HG02571 (cell line): ENCODE data around the gene LMX1B.

ENCODE experiments used
- ATAC-seq: cut with Tn5 transposase; IDR thresholded peaks from one replicate; pipeline ENCODE4 v1.9.1; 2021; ENCODE audit warnings: mild to moderate bottlenecking, moderate library complexity; ENCODE audit not compliant: unreplicated experiment

Gene LMX1B

DNA sequence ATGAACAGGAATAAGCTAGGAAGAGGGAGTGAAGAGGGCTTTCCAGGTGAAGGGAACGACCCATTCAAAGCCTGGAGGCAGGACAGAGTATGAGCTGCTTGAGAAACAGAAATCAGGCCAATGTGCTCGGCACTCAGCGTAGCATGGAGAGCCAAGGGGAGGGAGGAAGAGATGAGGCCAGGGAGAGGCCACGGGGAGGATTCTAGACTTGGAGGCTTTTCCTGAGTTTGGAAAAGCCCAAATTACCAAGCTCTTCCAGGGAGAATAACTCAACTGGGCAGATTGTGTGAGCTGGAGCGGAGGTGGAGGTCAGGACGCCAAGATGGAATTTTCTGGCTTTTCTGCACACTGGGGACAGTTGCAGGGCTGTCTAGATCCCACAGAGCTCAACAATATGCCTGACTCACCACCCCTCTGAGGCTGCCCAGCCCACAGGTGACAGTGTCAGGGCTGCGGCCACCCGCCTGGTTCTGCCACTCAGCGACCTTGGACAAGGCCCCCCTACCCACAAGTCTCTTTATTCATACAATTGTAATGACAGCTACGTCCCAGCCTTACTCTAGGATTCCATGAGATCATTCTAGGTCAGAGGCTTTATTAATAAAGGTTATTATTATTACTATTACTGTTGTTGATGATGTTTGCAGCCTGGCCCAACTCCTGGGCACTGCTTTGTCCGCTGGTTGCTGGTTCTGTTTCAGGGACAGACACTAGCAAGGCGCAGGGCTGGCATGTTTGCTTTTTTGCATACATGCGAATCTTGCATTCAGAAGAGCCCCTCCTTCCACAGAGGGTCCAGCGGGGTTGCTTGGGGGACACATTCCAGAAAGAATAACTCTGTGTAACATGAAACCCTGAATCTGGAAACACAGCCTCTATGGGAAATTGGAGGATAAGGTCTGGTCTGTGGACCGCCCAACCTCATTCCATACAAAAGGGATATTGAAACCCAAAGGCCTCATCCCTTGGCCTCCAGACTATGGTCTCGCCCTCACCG lies 9.4 kb upstream of the LMX1B start:
- no peak for ATAC-seq

DNA sequence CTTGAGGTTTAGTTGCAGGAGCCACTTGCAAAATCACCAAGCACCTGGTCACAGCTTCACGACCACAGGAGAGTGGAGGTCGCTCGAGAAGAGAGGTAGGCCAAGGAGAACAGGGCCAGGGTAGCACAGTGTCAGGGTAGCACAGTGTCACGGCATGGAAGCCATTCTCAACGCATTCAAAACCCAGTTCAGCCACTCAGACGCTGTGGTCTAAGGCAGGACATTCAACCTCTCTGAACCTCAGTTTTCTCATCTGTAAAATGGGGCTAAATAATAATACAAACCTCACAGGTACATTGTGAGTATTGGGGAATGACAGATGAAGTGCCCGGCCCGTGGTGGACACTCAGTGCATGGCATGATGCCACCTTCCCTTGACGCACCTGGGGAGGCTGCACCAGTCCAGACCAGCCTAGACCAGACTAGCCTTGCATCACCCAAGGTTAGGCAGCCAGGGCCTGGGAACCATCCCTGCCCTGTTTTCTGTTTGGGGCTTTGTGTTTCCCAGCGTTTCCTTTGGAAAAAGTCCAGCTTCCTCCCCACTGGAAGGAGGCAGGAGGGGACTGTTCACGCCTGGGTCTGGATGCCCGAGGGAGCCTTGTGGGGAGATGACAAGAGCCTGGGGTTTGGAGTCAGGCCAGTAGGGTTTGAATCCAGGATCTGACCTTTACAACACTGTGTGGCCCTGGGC lies 7.8 kb upstream of the LMX1B start:
- ATAC-seq = no peak

DNA sequence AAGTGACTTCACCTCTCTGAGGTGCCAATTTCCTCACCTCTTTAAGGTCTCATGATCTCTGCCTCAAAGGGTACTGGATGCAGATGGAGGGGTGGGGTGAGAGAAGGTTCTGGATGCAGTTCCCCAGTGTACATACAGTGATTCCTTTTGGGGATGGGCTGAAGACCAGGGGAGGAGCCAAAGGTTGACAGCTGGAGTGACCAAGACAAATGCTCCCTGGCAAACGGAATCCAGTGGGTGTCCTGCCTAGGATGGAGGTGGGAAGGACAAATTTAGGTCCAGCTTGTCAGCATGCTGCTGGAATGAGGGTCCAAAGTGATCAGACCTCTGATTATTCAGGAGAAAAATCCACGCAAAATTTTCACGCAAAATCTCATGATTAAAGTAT lies 7.3 kb upstream of the LMX1B start:
- no peak for ATAC-seq

DNA sequence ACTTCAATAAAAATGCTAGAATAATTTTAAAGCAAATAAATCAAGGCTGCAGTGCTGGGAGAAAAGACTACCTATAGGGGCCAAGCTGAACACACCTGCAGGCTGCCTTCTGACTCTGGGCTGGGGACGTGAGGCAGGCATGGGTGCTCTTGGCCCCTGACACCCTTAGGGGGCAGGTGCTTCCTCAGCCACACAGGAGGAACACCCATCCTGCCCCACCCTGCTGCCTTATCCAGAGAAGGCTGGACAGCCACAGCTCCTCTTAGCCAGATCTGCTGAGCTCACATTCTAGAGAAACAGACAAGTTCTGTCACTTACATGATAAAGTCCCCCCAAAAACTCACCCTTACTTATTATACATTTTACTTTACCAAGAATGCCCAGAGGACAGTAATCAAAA lies 6.6 kb upstream of the LMX1B start:
- no peak for ATAC-seq

DNA sequence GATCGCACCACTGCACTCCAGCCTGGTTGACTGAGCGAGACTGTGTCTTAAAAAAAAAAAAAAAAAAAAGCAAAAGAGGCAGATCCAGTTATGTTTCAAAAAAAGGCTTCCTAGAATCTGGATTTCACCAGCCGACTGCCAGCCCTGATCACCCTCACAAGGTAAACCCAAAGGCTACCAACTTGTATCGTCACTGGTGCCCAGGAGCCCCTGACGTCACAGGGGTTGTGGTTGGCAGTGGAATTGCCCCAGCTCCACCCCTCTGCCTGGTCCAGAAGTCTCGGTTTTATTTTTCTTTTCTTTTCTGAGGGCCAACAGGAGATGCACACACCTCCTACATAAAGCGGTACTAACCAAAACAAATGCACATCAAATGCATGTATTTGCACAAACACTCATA lies 6.0 kb upstream of the LMX1B start:
- no peak for ATAC-seq

DNA sequence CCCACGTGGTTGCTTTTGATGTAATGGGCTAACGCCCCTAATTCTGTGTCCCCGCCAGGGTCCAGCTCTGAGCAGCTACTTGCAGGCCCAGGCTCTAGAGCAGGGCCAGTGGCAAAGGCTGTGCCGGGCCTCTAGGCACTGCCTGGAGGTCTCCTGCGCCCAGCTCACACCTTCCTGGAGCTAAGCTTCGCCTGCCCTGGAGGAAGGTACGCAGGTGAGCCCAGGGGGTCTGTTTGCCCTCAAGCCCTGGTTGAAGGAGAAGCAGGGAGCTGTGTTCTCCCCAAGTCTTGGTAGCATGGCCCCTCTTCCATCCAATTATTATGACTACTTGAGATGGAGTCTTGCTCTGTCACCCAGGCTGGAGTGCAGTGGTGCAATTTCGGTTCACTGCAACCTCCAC lies 5.2 kb upstream of the LMX1B start:
- ATAC-seq = no peak

DNA sequence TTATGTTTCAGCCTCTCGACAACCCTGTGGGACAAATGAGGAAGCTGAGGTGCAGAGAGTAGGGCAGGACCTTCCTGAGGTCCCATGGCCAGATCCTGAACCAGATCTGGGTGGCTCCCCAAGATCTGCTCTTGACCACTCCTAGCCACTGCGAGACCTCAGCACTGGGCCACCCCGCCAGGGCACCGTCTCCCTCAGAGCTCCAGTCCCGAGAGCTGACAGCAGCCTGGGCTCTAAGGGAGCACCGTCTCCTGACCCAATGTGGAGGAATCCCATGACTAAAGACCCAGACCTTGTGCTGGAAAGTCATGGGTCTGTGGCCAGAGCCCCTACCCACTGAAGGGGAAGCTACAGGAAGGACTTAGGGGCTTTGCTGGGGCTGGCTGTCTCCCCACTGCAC lies 4.5 kb upstream of the LMX1B start:
- ATAC-seq = no peak

DNA sequence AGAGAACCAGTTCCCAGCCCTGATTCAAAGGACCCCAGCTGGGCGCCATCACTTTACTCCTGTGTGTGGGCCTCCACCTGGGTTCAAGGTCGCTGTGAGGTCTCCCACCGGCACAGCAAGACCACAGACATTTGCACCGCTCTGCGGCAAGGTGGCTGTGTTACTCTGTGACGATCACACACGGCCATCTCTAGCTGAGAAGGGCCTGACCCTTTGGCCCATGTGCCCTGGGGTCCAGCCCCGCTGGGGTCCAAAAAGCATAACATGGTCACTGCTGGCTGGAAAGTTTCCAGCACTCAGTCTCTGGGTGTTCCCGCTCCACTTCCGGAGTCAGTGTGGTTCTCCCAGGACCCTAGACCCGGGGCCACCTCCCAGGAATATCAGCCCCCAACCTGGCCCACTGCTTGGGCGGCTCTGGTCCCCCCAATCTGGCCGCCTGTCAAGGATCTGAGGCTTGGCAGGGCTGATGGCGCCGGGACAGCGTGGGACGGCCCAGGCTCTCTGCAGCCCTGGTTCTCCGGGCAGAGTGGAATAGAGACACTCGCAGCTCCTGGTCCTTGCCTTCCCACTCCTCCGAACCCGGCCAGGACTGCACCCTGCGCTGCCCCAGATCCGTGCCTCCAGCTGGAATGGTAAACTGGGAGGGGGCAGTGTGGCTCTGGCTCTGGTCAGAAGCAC lies 3.9 kb upstream of the LMX1B start:
- no peak for ATAC-seq

DNA sequence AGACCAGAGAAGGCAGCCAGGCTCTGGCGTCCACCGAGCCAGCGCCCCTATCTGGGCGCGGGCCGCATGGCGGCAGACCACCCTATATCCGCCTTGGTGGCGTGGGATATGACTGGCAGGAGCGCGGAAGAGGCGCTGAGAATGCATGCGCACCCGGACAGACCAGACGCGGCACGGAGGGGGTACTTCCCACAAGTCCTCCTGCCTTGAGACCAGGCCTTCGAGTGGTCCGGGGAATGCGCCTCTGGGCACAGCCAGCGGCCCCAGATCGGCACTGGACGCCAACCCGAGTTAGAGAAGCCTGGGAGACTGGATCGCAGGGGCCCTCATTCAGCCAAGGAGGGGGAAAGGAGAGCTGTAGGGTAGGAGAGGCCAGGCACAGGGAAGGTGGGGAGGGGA lies 2.5 kb upstream of the LMX1B start:
- no peak for ATAC-seq

DNA sequence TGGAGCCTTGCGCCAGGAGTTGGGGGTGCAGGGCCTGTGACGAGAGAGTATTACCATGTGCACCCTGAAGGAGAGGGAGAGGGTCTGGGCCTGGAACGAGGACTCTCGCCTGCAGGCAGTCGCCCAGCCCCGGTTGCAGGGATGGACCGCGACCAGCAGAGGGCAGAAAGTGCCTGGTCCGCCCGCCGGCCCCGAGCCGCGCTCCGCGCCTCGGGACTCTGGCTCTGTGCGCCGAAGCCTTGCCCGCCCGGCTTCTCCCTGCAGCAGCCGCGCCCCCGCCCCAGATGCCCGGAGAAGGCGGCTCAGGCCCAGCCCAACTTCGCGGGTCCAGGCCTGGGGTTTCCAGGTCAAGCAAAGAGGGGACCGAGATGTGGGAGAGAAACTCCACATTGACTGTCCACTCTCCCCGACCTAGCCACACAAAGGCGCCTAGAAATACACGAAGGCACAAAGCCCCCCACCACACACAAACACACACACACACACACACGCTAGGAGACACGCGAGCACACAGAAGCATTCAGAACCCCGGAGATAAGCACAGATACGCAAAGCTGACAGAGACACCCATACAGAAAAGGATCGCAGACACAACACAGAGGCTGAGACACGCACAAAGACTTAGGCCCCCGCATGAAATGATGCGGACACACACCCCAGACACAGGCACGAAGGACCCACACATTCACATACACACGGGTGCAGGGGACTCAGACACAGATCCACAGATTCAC lies 2.0 kb upstream of the LMX1B start:
- no peak for ATAC-seq

DNA sequence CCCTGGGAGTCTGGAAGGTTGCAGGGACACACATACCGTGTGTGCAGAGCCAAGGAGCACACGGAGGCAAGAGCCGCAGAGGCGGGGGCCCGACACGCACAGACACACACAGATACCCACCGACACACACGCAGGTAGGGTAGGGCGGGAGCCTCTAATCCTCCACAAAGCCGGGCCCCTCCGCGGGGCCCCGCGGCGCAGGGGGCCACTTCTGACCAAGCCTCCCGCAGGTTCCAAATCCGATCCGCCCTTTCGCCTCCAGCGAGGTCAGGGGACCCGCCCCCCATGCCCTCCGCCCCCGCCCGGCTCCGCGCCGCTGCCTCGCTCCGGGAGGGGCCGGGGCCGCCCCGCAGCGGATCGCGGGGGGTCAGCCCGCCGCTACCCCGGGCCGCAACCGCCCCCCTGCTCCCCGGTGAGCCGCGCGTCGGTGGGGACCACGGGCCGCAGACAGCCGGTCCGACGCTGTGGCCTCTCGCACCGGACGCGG lies 1.4 kb upstream of the LMX1B start:
- ATAC-seq = no peak

DNA sequence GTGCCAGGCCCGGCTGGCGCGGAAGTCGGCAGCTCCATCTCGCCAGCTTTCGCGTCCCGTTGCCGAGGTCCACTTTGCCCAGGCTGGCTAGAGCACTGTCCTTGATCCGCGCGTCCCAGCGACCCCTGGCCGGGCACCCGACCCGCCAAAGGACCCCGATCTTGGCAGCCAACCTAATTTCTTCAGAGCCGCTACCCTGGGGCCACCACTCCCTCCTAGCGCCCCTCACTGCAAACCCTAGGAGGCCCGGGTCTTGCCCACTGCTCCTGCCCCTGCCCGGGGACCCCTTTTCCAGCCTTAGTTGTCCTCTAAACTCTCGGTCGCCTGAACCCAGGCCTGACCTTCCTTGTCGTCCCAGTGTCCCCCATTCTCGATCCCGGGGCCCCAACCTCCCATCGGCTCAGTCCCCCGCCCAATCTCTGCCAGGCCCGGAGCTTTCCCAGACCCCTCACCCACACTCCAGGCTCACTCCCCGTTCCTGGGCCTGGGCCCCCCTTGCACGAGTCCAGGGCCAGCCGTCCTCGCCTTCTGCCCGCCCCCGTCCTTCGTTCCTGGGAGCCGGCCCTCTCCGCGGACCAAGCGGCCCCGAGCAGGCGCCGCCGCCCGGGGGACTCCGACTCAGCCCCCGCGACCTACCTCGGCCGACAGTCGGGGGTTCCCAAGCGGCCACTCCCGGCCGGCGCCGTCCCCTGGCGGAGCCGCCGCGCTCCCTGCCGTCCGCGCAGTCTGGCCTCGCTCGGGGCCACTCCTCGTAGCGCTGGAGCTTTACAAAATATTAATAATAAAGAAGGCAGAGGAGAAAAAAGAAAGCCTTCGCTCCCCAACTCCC lies 701 bp upstream of the LMX1B start:
- ATAC-seq = no peak

DNA sequence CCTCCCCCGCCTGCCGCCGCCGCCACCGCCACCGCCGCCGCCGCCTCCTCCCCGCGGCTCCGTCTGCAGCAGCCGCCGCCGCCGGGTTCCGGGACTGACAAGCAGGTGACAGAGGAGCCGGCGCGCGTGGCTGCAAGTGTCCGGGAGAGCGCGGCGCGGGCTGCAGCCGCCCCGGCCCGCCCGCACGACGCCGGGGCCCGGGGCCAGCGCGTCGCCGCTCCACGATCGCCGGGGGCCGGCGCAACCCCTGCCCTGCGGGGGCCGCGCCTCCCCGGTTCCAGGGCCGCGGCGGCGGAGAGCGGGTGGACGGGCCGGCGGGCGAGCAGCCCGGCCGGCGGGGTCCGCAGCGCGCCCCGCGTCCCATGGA lies 343 bp downstream of the LMX1B start:
- no peak for ATAC-seq

DNA sequence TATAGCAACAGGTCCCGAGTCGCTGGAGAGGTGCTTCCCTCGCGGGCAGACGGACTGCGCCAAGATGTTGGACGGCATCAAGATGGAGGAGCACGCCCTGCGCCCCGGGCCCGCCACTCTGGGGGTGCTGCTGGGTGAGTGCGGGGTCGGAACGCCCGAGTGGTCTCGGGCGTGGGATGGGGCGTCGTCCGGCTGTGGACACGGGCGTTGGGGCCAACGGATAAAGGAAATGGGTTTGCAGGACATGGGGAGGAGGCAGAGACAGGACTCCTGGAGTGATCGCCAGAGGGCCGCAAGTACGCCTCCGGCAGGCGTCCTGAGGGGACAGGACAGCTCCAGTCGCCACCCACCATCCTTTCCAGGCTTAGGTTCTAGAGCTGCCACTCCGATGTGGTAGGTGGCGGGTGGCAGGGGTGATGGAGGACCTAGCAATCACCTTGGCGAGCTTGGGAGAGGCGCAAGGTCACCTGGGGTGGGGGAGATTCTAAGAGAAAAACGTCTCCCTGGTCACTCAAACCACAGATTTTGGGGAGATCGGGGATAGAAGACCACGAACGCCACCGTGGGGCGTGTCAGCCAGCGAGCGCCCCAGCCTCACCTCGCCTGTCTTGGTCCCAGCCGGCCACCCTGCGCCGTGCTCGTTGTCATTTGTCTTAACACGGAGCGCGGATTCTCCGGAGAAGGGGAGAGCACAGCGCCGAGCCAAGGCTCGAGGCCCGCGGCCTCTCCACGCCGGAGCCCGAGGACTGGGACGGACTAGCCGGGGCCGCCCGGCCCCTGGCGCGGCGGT lies 922 bp downstream of the LMX1B start:
- ATAC-seq = no peak

DNA sequence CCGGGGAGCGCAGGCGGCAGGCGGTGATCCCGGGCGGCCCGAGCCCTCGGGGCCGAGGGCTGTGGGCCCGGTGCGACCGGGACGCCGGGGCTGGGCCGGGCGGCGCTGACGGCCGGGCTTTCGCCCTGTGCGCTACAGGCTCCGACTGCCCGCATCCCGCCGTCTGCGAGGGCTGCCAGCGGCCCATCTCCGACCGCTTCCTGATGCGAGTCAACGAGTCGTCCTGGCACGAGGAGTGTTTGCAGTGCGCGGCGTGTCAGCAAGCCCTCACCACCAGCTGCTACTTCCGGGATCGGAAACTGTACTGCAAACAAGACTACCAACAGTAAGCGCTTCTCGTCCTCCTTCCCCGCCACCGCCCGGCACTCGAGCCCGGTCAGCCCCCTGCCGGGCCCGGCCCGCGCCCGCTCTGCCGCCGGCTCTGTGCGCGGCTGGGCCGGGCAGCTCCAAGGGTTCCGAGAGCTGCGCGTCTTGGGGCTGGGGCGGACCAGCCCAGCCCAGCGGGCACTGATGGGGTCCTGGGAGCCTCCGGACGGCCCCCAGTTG lies 1.6 kb downstream of the LMX1B start:
- no peak for ATAC-seq

DNA sequence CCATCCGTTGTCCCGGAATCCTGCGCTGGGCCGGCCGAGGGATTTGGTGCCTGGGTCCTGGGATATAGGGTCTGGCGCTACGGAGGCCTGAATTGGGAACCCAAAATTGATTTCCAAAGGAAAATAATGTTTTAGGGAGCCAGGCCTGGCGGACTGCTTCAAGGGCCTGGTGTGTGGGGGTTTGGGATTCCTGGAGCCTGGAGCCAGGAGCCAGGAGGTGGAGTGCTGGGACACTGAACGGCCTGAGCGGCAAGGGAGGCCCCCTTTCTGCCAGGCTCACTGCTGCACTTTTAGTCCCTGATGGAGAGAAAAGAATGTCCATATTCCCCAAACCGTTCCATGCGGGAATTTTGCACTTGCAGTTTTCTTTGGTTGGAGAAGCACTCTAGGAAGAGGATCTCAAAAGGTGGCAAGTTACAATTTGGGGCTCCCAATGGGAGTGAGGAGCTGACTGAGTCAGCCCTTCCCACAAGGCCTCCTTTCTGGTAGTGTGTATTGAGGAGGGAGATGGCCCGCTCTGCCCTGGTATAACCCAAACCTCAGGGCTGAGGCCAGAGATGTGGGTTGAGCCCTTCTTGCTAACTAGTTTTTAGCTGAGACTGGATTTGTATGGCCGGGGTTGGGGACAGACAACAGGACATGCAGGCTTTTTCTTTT lies 2.2 kb downstream of the LMX1B start:
- ATAC-seq = no peak

DNA sequence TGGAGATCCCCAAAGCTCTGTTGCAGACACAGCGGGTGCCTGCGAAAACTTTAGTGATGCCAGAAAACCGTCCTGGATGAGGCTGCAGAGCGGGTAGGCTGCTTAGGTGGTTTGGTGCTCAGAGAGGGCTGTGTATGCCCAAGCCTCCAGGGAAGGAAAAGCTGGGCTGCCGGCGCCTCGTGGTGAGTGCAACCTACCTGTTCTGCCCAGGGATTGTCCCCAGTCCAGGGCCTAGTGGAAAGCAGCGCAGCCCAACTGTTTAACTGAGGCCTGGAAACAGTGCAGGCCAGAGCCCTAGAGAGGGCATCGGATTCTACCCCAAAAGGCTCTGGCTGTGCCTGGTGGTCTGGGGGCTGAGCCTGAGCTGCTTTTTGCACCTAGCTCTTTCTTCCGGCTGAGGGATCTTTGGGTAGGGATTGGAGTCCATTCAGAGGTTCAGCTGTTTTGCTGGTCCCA lies 2.8 kb downstream of the LMX1B start:
- ATAC-seq = no peak
